Endothelial cell of umbilical vein (primary cell): ENCODE results near the gene MYO1G. TPM values are rescaled to one million over a fixed set of nuclear protein-coding genes. Genes with fewer than 3 reads are reported as not detected.

ENCODE experiments used
- BruUV-seq: library from RNA; stranded (reverse); fragments of 400-500 nt; replicated peaks from 2 replicates; lab custom pipeline; 2021; lab: Mats Ljungman, UMichigan
- CTCF ChIA-PET: fragments of 300-600, 350-600 bp; sonication (Branson Sonifier 250); formaldehyde crosslinking; loops from one replicate; lab custom pipeline; 2021; ENCODE audit warnings: antibody characterized with exemption, inconsistent platforms; lab: Charles Lee
- POLR2A ChIA-PET: fragments of 300-600, 350-600 bp; sonication (Branson Sonifier 250); formaldehyde crosslinking; loops from one replicate; lab custom pipeline; 2021; ENCODE audit warnings: antibody characterized with exemption, inconsistent platforms; lab: Charles Lee
- DNase-seq: peaks from one replicate; pipeline ENCODE4 v3.0.0-alpha.2; 2011; ENCODE audit warnings: low read depth, low spot score
- FAIRE-seq: peaks from 2 replicates; lab custom pipeline; 2011; peaks lifted over from hg19 to GRCh38; lab: Jason Lieb, UNC
- H2AFZ ChIP-seq: 2 replicates; pipeline ENCODE4 v1.6.0; 2012; ENCODE audit warnings: low read depth, low read length, control low read depth, inconsistent platforms
- H3K27ac ChIP-seq: 2 replicates; pipeline ENCODE4 v1.5.1; 2011; ENCODE audit warnings: low read depth, mild to moderate bottlenecking, control low read depth, low read length, moderate library complexity; ENCODE audit not compliant: insufficient read depth
- H3K27me3 ChIP-seq, 2 experiments: 2 replicates each; pipeline versions ENCODE4 v1.6.0 to v1.6.1; 2011; ENCODE audit warnings: low read length in 2 of 2, mixed read lengths in 1 of 2; ENCODE audit not compliant: control insufficient read depth in 2 of 2, insufficient read depth in 2 of 2
- H3K36me3 ChIP-seq, 2 experiments: 2 replicates in 1 of 2; 3 replicates in 1 of 2; pipeline ENCODE4 v1.5.1; 2011; ENCODE audit warnings: low read length in 2 of 2, mild to moderate bottlenecking in 1 of 2, moderate library complexity in 1 of 2; ENCODE audit not compliant: control insufficient read depth in 2 of 2, insufficient read depth in 2 of 2; ENCODE audit errors: extremely low read depth in 1 of 2
- H3K4me1 ChIP-seq: 3 replicates; pipeline ENCODE4 v1.5.1; 2011; ENCODE audit warnings: mild to moderate bottlenecking, low read length; ENCODE audit not compliant: control insufficient read depth, insufficient read depth; ENCODE audit errors: extremely low read depth
- H3K4me2 ChIP-seq: 2 replicates; pipeline ENCODE4 v1.6.1; 2011; ENCODE audit warnings: low read length, control low read depth, mixed read lengths; ENCODE audit not compliant: insufficient read depth
- H3K4me3 ChIP-seq, 3 experiments: fragments of 200-600 bp in 1 of 3; sonication (generic), shearing (Covaris generic) in 1 of 3; replicated peaks in 1 of 3; 2 replicates each; pipeline ENCODE4 v1.5.1; 2011 to 2016; ENCODE audit warnings: control low read depth in 3 of 3, low read length in 3 of 3, mild to moderate bottlenecking in 2 of 3, inconsistent platforms in 1 of 3, low read depth in 1 of 3, moderate library complexity in 1 of 3; ENCODE audit not compliant: insufficient read depth in 1 of 3
- H3K79me2 ChIP-seq: 2 replicates; pipeline ENCODE4 v1.6.0; 2012; ENCODE audit warnings: low read length, inconsistent platforms; ENCODE audit not compliant: control insufficient read depth, insufficient read depth
- H3K9ac ChIP-seq: replicated peaks from 2 replicates; pipeline ENCODE3; 2011; ENCODE audit warnings: low read length, control low read depth; ENCODE audit not compliant: insufficient read depth; ENCODE audit errors: extremely low read depth
- H3K9me1 ChIP-seq: replicated peaks from 3 replicates; pipeline ENCODE4 v1.6.0; 2011; ENCODE audit warnings: mild to moderate bottlenecking, low read length; ENCODE audit not compliant: control insufficient read depth, insufficient read depth; ENCODE audit errors: extremely low read depth
- H3K9me3 ChIP-seq: replicated peaks from 2 replicates; pipeline ENCODE4 v1.5.1; 2012; ENCODE audit warnings: low read length, inconsistent platforms; ENCODE audit not compliant: control insufficient read depth, insufficient read depth
- H4K20me1 ChIP-seq: replicated peaks from 2 replicates; pipeline ENCODE3; 2011; ENCODE audit warnings: mild to moderate bottlenecking, low read length; ENCODE audit not compliant: control insufficient read depth, insufficient read depth; ENCODE audit errors: extremely low read depth
- EZH2 ChIP-seq: IDR thresholded peaks from 2 replicates; pipeline ENCODE4 v1.6.1; 2012; ENCODE audit warnings: borderline replicate concordance, low read depth, mild to moderate bottlenecking, moderate library complexity, low read length, inconsistent platforms; ENCODE audit not compliant: severe bottlenecking
- FOS ChIP-seq: IDR thresholded peaks from 2 replicates; pipeline ENCODE4 v1.6.1; 2011; ENCODE audit warnings: mild to moderate bottlenecking, low read length, moderate library complexity, borderline replicate concordance; ENCODE audit not compliant: insufficient read depth
- GATA2 ChIP-seq: IDR thresholded peaks from 2 replicates; pipeline ENCODE4 v1.7.0; 2011; ENCODE audit warnings: low read depth, mild to moderate bottlenecking, moderate library complexity, mixed read lengths, low read length; ENCODE audit not compliant: insufficient read length, insufficient read depth
- JUN ChIP-seq: IDR thresholded peaks from 2 replicates; pipeline ENCODE4 v1.6.1; 2011; ENCODE audit warnings: borderline replicate concordance, low read depth; ENCODE audit not compliant: insufficient read length, insufficient read depth
- MYC ChIP-seq: IDR thresholded peaks from one replicate; pipeline ENCODE4 v1.6.1; 2011; ENCODE audit warnings: mild to moderate bottlenecking, low read depth, low read length
- POLR2A ChIP-seq: IDR thresholded peaks from 2 replicates; pipeline ENCODE4 v1.6.1; 2012; ENCODE audit warnings: low read depth, mild to moderate bottlenecking, control low read depth, low read length
- POLR2AphosphoS5 ChIP-seq: IDR thresholded peaks from 2 replicates; pipeline ENCODE4 v1.6.1; 2012; ENCODE audit warnings: low read depth, mild to moderate bottlenecking, control low read depth, low read length, moderate library complexity; ENCODE audit not compliant: insufficient read depth
- dilution Hi-C: fragments of 300-500 bp; cut with MboI; formaldehyde crosslinking; loops from one replicate; pipeline ENCODE4 v1.15.0; 2019; ENCODE audit warnings: low sequenced_read_pairs; ENCODE audit not compliant: extremely low pct_ligation_motif_present
- intact Hi-C: fragments of 100-400 bp; cut with micrococcal nuclease; formaldehyde crosslinking; loops from one replicate; pipeline ENCODE4 v1.10.0; 2022
- polyA plus RNA-seq, 4 experiments: library from polyadenylated mRNA; depleted of rRNA in 3 of 4; stranded (reverse) in 3 of 4; unstranded in 1 of 4; fragments of >200 nt; gene quantifications; 2 replicates each; pipeline versions ENCODE4 v1.2.1 to v1.2.3, GENCODE V29; 2011 to 2012; ENCODE audit warnings: missing spikeins in 1 of 4
- total RNA-seq: library from RNA; stranded (reverse); gene quantifications from 2 replicates; pipeline ENCODE4 v1.2.3, GENCODE V29; 2021
- TF ChIP-seq, protein P1 (sequence below), 2 donors: IDR thresholded peaks; 1 replicate in 1 of 2; 2 replicates in 1 of 2; pipeline ENCODE4 v1.5.1; 2011; ENCODE audit warnings: low read length in 2 of 2, mild to moderate bottlenecking in 2 of 2, moderate library complexity in 2 of 2, control low read depth in 1 of 2, inconsistent platforms in 1 of 2, low read depth in 1 of 2; ENCODE audit not compliant: insufficient read depth in 1 of 2; ENCODE audit errors: extremely low read depth in 1 of 2
- TF ChIP-seq, protein P2 (sequence below): IDR thresholded peaks from 2 replicates; pipeline ENCODE4 v1.6.1; 2011; ENCODE audit not compliant: insufficient read depth, insufficient read length

MYO1G gene
- total and polyA plus RNA-seq, 2 donors (not counting 3 experiments of a cell fraction or from before 2014, with no cell fraction given): 0.11 TPM; not detected in 1

DNA sequence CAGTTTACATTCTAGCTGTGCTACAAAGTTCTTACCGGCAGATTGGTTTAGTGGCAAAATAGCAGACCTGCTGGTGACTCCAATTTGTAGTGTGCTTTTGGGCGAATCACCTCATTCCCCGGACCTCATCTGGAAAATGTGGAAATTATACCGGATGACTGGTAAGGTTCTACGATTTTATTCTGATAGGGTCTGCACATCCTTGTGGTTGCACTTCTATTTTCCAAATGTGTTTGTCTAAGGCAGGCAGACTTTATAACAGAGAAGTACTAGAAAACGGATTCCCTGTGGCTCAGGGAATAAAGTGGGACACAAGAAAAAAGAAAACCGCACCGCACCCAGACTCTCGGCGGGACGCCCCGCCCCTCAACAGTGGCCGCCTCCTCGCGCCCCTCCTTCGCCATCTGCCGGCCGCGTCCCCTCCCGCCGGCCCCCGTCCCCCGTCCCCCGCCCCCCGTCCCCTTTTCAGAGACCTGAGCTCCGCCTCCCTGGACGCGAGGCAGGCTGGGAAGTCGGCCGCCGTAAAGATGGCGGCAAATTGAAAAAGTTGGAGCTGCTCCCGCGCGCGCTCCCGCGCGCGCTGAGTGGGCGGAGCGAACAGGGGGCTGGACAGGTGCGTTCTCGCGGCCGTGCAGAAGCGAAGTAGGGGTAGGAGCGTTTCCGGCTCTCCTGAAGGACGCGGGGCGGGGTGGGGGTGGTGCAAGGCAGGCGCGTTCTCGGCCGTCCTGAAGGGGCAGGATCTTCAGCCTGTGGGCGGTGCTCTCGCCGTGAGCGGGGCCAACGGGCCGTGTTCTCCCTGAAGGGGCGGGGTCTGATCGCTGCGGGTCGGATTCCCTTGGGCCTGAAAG, 20.7 kb upstream of the MYO1G start:
- no peaks in the 10 kb centered on the region for H3K36me3 ChIP-seq
- TF ChIP-seq POLR2AphosphoS5 (peak; percentile 46), JUN (no peak), FOS (no peak), POLR2A (peak; percentile 66), EZH2 (no peak), GATA2 (no peak), MYC (no peak)
- TF ChIP-seq, protein P1, sequence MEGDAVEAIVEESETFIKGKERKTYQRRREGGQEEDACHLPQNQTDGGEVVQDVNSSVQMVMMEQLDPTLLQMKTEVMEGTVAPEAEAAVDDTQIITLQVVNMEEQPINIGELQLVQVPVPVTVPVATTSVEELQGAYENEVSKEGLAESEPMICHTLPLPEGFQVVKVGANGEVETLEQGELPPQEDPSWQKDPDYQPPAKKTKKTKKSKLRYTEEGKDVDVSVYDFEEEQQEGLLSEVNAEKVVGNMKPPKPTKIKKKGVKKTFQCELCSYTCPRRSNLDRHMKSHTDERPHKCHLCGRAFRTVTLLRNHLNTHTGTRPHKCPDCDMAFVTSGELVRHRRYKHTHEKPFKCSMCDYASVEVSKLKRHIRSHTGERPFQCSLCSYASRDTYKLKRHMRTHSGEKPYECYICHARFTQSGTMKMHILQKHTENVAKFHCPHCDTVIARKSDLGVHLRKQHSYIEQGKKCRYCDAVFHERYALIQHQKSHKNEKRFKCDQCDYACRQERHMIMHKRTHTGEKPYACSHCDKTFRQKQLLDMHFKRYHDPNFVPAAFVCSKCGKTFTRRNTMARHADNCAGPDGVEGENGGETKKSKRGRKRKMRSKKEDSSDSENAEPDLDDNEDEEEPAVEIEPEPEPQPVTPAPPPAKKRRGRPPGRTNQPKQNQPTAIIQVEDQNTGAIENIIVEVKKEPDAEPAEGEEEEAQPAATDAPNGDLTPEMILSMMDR (IDR thresholded peaks at IDR 0.05; ENCODE audit: extremely low read depth in 1 of 2, insufficient read depth in 1 of 2, low read depth in 1 of 2, low read length in 2 of 2): no peak
- TF ChIP-seq, protein P2, sequence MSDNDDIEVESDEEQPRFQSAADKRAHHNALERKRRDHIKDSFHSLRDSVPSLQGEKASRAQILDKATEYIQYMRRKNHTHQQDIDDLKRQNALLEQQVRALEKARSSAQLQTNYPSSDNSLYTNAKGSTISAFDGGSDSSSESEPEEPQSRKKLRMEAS: no peak
- H3K9me3 ChIP-seq: no peaks in the 10 kb centered on the region
- dilution Hi-C loops (no loop called here), intact Hi-C loops (loop anchor here (1.0 to 5.0 kb wide), 7 partner anchors 9 to 151 kb away; partner anchors contain the start of genes H2AZ2, PURB and TBRG4)
- peak overlapping the region; percentile 79 for H3K27ac ChIP-seq
- peak overlapping the region; percentile 99 for H2AFZ ChIP-seq
- no peaks in the 10 kb centered on the region for H3K9me1 ChIP-seq
- peak overlapping the region; percentile 96 for H3K9ac ChIP-seq
- H4K20me1 ChIP-seq: no peaks in the 10 kb centered on the region
- POLR2A ChIA-PET: interaction anchor here (0.6 to 2.2 kb wide), 8 partner anchors 14 to 118 kb away, joined by 3 to 14 read pairs (median 4); partner anchors contain the start of gene PURB
- no peaks in the 10 kb centered on the region for H3K27me3 ChIP-seq
- CTCF ChIA-PET: interaction anchor here (0.6 to 9.8 kb wide), 11 partner anchors 10 to 119 kb away, joined by 3 to 127 read pairs (median 4); partner anchors contain the start of gene PURB
- DNase-seq (peak; percentile 100), FAIRE-seq (peak; percentile 96)
- peak overlapping the region; percentile 57 to 97 (median 96) for H3K4me3 ChIP-seq
- peak overlapping the region; percentile 95 for H3K4me2 ChIP-seq
- peaks cover 31% of the 10 kb centered on the region for H3K4me1 ChIP-seq
- peaks cover 31% of the 10 kb centered on the region for H3K79me2 ChIP-seq
- BruUV-seq: TSS peak; percentile 82
